ENCODE data around the gene CFAP251.

CFAP251 gene

GRCh38 chr12:121946313-121947025 is 28.1 kb downstream of the CFAP251 start:
- no peak for DNase-seq

GRCh38 chr12:121947981-121948380 is 29.6 kb downstream of the CFAP251 start:
- DNase-seq = peak in 1 of 2 experiments; percentile 7

- DNase-seq = no peak
These were observed 31.4 kb downstream of the CFAP251 start for GRCh38 chr12:121949648-121950397.

GRCh38 chr12:121953117-121953692 is 34.8 kb downstream of the CFAP251 start:
- DNase-seq = no peak

GRCh38 chr12:121953695-121954094 is 35.3 kb downstream of the CFAP251 start:
- DNase-seq = no peak

GRCh38 chr12:121955258-121956237 is 37.2 kb downstream of the CFAP251 start:
- DNase-seq = no peak

- no peak for DNase-seq
These were observed 39.6 kb downstream of the CFAP251 start for GRCh38 chr12:121957861-121958515.

GRCh38 chr12:121958541-121959240 is 40.3 kb downstream of the CFAP251 start:
- DNase-seq = no peak

- DNase-seq = no peak
These were observed 42.1 kb downstream of the CFAP251 start for GRCh38 chr12:121960541-121960940.

GRCh38 chr12:121961195-121961879 is 42.9 kb downstream of the CFAP251 start:
- no peak for DNase-seq

- no peak for DNase-seq
These were observed 45.1 kb downstream of the CFAP251 start for GRCh38 chr12:121963341-121964018.

- DNase-seq = no peak
These were observed 46.6 kb downstream of the CFAP251 start for GRCh38 chr12:121964813-121965643.

GRCh38 chr12:121966959-121967358 is 48.6 kb downstream of the CFAP251 start:
- DNase-seq = no peak

GRCh38 chr12:121968876-121969275 is 50.5 kb downstream of the CFAP251 start:
- no peak for DNase-seq

GRCh38 chr12:121969726-121970125 is 51.3 kb downstream of the CFAP251 start:
- DNase-seq = no peak

- DNase-seq = no peak
These were observed 52.3 kb downstream of the CFAP251 start for GRCh38 chr12:121970581-121971300.

- DNase-seq = no peak
These were observed 55.9 kb downstream of the CFAP251 start for GRCh38 chr12:121974026-121974985.
